Left ventricle myocardium inferior (tissue), 1 donor: ENCODE data around the gene SKAP2. TPM values are rescaled to one million over a fixed set of nuclear protein-coding genes. Genes with fewer than 3 reads are reported as not detected.

Source experiments
- DNase-seq: peaks from one replicate; pipeline ENCODE4 v3.0.0-alpha.2; 2020
- H3K27ac ChIP-seq: fragments of 200-600 bp; replicated peaks from 2 replicates; pipeline ENCODE4 v1.8.0; 2021
- H3K27me3 ChIP-seq: fragments of 200-600 bp; 2 replicates; pipeline ENCODE4 v1.8.0; 2021; ENCODE audit warnings: low read depth
- H3K36me3 ChIP-seq: fragments of 200-600 bp; 2 replicates; pipeline ENCODE4 v1.8.0; 2021
- H3K4me1 ChIP-seq: fragments of 200-600 bp; 2 replicates; pipeline ENCODE4 v1.8.0; 2021
- H3K4me3 ChIP-seq: fragments of 200-600 bp; 2 replicates; pipeline ENCODE4 v1.8.0; 2021; ENCODE audit warnings: mild to moderate bottlenecking, moderate library complexity
- H3K9me3 ChIP-seq: fragments of 200-600 bp; replicated peaks from 2 replicates; pipeline ENCODE4 v1.8.0; 2021
- intact Hi-C: fragments of 100-400 bp; cut with micrococcal nuclease; formaldehyde crosslinking; loops from one replicate; pipeline ENCODE4 v1.11.0; 2022
- total RNA-seq: library from RNA; stranded (reverse); fragmentation: NEBNext Ultra II Directional; extraction: Animal tissue kit (Norgen Biotek cat#: 25700); gene quantifications from one replicate; pipeline ENCODE4 v1.2.1, GENCODE V29; 2021
- TF ChIP-seq, protein P1 (sequence below): fragments of 200-600 bp; IDR thresholded peaks from 2 replicates; pipeline ENCODE4 v1.8.0; 2021; ENCODE audit warnings: antibody characterized with exemption, mild to moderate bottlenecking, borderline replicate concordance
- donor health status: DM: no; HTN: yes; CAD: no; lungs with severe emphysema.

SKAP2 gene
- total RNA-seq, 1 donor from 2014 or later, result 5.2 TPM

GRCh38 chr7:26879671-26880070 is 15.3 kb upstream of the SKAP2 start:
- Histone ChIP-seq H3K9me3 (peaks cover 20% of the 10 kb centered on the region), H3K4me1 (no peaks in the 10 kb centered on the region), H3K36me3 (no peaks in the 10 kb centered on the region), H3K27ac (no peak overlapping the region), H3K27me3 (peaks cover 33% of the 10 kb centered on the region), H3K4me3 (no peak overlapping the region)
- TF ChIP-seq, protein P1, sequence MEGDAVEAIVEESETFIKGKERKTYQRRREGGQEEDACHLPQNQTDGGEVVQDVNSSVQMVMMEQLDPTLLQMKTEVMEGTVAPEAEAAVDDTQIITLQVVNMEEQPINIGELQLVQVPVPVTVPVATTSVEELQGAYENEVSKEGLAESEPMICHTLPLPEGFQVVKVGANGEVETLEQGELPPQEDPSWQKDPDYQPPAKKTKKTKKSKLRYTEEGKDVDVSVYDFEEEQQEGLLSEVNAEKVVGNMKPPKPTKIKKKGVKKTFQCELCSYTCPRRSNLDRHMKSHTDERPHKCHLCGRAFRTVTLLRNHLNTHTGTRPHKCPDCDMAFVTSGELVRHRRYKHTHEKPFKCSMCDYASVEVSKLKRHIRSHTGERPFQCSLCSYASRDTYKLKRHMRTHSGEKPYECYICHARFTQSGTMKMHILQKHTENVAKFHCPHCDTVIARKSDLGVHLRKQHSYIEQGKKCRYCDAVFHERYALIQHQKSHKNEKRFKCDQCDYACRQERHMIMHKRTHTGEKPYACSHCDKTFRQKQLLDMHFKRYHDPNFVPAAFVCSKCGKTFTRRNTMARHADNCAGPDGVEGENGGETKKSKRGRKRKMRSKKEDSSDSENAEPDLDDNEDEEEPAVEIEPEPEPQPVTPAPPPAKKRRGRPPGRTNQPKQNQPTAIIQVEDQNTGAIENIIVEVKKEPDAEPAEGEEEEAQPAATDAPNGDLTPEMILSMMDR, result no peak
- DNase-seq, result no peak
- intact Hi-C loops, result no loop called here

DNA sequence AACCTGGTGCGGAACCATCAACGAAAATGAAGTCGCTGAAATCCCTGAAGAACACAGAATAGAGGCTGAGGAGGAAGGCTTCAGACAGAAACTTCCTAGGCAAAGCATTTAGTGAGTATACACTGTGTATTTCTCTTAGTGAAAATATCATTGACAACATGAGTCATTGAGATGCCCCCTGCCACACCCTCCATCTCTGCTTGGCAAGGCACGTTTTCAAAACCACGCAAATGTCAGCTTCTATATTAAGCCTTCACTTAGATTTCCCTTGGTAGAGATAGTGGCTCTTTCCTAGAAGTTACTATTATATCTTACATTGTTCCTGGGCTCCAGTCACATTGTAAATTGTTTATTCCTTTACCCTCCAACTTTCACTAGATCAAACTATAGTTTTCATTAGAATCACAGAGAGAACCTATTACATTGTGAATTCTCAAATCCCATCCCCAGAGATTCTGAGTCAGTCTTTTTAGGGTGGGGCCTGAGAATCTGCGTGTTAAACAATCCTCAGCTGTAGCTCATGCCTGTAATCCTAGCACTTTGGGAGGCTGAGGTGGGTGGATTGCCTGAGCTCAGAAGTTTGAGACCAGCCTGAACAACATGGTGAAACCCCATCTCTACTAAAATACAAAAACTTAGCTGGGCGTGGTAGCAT is 4.6 kb upstream of the SKAP2 start:
- H3K4me3 ChIP-seq, result no peak overlapping the region
- H3K27me3 ChIP-seq, result peaks cover 82% of the 10 kb centered on the region
- H3K4me1 ChIP-seq, result peaks cover 8% of the 10 kb centered on the region
- TF ChIP-seq, protein P1, result no peak
- no peak for DNase-seq
- intact Hi-C loops, result no loop called here
- H3K9me3 ChIP-seq, result no peaks in the 10 kb centered on the region
- no peak overlapping the region for H3K27ac ChIP-seq
- no peaks in the 10 kb centered on the region for H3K36me3 ChIP-seq

- Histone ChIP-seq H3K4me1 (peaks cover 11% of the 10 kb centered on the region), H3K36me3 (no peaks in the 10 kb centered on the region), H3K4me3 (peak overlapping the region; percentile 75), H3K27ac (peak overlapping the region; percentile 73), H3K9me3 (no peaks in the 10 kb centered on the region), H3K27me3 (peaks cover 94% of the 10 kb centered on the region)
- peak; percentile 47 for DNase-seq
- intact Hi-C loops, result no loop called here
- TF ChIP-seq, protein P1, result no peak
These were observed 651 bp upstream of the SKAP2 start for GRCh38 chr7:26865094-26865388.

GRCh38 chr7:26863518-26864308 is 677 bp downstream of the SKAP2 start:
- peaks cover 11% of the 10 kb centered on the region for H3K4me1 ChIP-seq
- H3K27me3 ChIP-seq, result peaks cover 95% of the 10 kb centered on the region
- DNase-seq, result no peak
- no peaks in the 10 kb centered on the region for H3K36me3 ChIP-seq
- H3K4me3 ChIP-seq, result peak overlapping the region; percentile 75
- intact Hi-C loops, result no loop called here
- peak overlapping the region; percentile 84 for H3K27ac ChIP-seq
- H3K9me3 ChIP-seq, result no peaks in the 10 kb centered on the region
- TF ChIP-seq, protein P1, result no peak

GRCh38 chr7:26862834-26863233 is 1.6 kb downstream of the SKAP2 start:
- no peak for DNase-seq
- Histone ChIP-seq H3K27ac (no peak overlapping the region), H3K9me3 (no peaks in the 10 kb centered on the region), H3K27me3 (peaks cover 95% of the 10 kb centered on the region), H3K4me1 (peaks cover 11% of the 10 kb centered on the region), H3K36me3 (no peaks in the 10 kb centered on the region), H3K4me3 (no peak overlapping the region)
- TF ChIP-seq, protein P1, result no peak
- intact Hi-C loops, result no loop called here
